Cardiac muscle cell (in vitro differentiated cells and primary cell): ENCODE data around the gene KLF6. TPM values are rescaled to one million over a fixed set of nuclear protein-coding genes. Genes with fewer than 3 reads are reported as not detected.
A peak's percentile ranks its signal among the peaks of the same experiment; 100 is the strongest.

Experiments used
- DNase-seq, 2 donors: peaks; one replicate each; pipeline versions ENCODE4 v3.0.0 to v3.0.0-alpha.2; 2010 to 2017; ENCODE audit warnings: low read depth in 1 of 2, low spot score in 1 of 2
- H3K27ac ChIP-seq: fragments of 200-600 bp; sonication (generic); 2 replicates; pipeline ENCODE4 v1.5.1; 2016
- H3K27me3 ChIP-seq: fragments of 200-600 bp; sonication (generic); 2 replicates; pipeline ENCODE4 v1.6.0; 2016; ENCODE audit warnings: control low read depth
- H3K36me3 ChIP-seq: fragments of 200-600 bp; sonication (generic); 2 replicates; pipeline ENCODE4 v1.5.1; 2016; ENCODE audit warnings: control low read depth
- H3K4me1 ChIP-seq: fragments of 200-600 bp; sonication (generic); 2 replicates; pipeline ENCODE4 v1.8.1; 2017; ENCODE audit warnings: low read depth, mild to moderate bottlenecking, mixed run types
- H3K4me3 ChIP-seq: fragments of 200-600 bp; sonication (generic); 2 replicates; pipeline ENCODE4 v1.5.1; 2016; ENCODE audit warnings: mild to moderate bottlenecking
- H3K9me3 ChIP-seq: fragments of 200-600 bp; sonication (generic); 2 replicates; pipeline ENCODE4 v1.5.1; 2017; ENCODE audit warnings: low read depth, mild to moderate bottlenecking, control low read depth
- polyA plus RNA-seq: library from polyadenylated mRNA; unstranded; fragments of >200 nt; fragmentation: Nextera tagmentation; extraction: Ambion mirVana; gene quantifications from 2 replicates; pipeline ENCODE4 v1.2.1, GENCODE V29; 2016
- total RNA-seq: library from RNA; depleted of rRNA; stranded (reverse); fragments of >200 nt; gene quantifications from 2 replicates; pipeline ENCODE4 v1.2.3, GENCODE V29; 2016
- TF ChIP-seq, protein P1 (sequence below): IDR thresholded peaks from 2 replicates; pipeline ENCODE4 v1.5.1; 2012; ENCODE audit warnings: low read depth, mild to moderate bottlenecking, low read length

Gene KLF6
- total and polyA plus RNA-seq, 2 experiments from 2014 or later, result 8.4 to 40.3 TPM

DNA sequence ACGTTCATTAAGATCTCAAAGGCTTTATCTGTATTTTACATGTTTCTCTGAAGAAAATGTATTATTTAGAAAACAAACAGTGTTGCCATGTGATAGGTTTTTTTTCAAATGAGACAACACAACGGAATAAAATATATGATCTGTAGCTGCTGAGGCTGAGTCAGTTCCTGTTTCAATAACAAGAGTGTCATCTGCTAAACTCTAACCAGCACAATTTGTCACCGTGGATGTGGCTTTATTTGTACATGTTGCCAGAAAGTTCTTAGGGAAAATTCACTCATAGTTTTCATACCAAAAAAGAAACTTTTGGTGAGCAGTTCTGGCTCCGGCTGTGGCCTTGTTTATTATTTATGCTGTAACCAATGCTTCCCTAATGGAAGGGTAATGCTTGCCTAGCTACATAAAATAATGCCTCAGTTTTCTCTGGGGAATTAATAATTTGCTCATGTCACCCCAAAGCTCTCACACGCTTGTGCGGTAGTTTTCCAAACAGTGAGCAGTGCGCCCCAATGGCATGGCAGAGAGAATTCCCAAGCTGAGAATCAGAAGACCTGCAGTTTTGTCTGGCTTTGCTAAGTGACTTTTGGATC lies 20.3 kb upstream of the KLF6 start:
- TF ChIP-seq, protein P1, sequence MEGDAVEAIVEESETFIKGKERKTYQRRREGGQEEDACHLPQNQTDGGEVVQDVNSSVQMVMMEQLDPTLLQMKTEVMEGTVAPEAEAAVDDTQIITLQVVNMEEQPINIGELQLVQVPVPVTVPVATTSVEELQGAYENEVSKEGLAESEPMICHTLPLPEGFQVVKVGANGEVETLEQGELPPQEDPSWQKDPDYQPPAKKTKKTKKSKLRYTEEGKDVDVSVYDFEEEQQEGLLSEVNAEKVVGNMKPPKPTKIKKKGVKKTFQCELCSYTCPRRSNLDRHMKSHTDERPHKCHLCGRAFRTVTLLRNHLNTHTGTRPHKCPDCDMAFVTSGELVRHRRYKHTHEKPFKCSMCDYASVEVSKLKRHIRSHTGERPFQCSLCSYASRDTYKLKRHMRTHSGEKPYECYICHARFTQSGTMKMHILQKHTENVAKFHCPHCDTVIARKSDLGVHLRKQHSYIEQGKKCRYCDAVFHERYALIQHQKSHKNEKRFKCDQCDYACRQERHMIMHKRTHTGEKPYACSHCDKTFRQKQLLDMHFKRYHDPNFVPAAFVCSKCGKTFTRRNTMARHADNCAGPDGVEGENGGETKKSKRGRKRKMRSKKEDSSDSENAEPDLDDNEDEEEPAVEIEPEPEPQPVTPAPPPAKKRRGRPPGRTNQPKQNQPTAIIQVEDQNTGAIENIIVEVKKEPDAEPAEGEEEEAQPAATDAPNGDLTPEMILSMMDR, result no peak
- H3K4me3 ChIP-seq, result no peak overlapping the region
- peak in 1 of 2 donors; percentile 71 for DNase-seq
- no peaks in the 10 kb centered on the region for H3K9me3 ChIP-seq
- peaks cover 38% of the 10 kb centered on the region for H3K4me1 ChIP-seq
- no peaks in the 10 kb centered on the region for H3K27me3 ChIP-seq
- no peaks in the 10 kb centered on the region for H3K36me3 ChIP-seq
- no peak overlapping the region for H3K27ac ChIP-seq

GRCh38 chr10:3803927-3804741 lies 19.1 kb upstream of the KLF6 start:
- H3K4me3 ChIP-seq, result no peak overlapping the region
- TF ChIP-seq, protein P1, result no peak
- no peaks in the 10 kb centered on the region for H3K9me3 ChIP-seq
- peak in 1 of 2 donors; percentile 45 for DNase-seq
- no peak overlapping the region for H3K27ac ChIP-seq
- no peaks in the 10 kb centered on the region for H3K27me3 ChIP-seq
- no peaks in the 10 kb centered on the region for H3K36me3 ChIP-seq
- H3K4me1 ChIP-seq, result peaks cover 38% of the 10 kb centered on the region

DNA sequence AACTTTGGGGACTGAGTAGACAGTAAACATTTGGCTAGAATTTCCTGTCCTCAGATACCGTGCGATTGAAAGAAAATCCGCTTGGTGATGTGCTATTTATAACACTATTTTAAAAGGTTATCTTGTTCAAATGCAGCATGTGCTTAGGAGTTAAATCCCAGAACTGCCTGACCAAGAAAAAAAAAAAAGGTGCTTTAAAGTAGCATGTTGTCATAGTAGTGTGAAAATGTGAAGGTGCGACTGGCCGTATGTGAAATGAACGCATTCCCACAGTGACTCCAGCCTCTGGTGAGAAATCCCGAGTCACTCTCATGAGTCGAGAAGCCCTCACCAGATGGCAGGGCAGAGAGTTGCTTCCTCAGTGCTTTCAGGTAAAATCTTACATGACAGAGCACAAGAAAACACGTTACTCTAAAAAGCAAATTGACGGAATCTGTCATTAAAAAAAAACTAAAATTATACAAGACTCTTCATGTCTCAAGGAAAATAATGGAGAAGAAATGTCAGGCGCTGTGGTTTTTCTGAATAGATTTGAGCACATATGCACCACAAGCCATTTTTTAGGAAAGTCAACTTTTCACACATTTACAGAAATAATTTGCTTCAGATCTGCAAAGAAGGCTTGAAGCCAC lies 18.4 kb upstream of the KLF6 start:
- Histone ChIP-seq H3K36me3 (no peaks in the 10 kb centered on the region), H3K27ac (no peak overlapping the region)

DNA sequence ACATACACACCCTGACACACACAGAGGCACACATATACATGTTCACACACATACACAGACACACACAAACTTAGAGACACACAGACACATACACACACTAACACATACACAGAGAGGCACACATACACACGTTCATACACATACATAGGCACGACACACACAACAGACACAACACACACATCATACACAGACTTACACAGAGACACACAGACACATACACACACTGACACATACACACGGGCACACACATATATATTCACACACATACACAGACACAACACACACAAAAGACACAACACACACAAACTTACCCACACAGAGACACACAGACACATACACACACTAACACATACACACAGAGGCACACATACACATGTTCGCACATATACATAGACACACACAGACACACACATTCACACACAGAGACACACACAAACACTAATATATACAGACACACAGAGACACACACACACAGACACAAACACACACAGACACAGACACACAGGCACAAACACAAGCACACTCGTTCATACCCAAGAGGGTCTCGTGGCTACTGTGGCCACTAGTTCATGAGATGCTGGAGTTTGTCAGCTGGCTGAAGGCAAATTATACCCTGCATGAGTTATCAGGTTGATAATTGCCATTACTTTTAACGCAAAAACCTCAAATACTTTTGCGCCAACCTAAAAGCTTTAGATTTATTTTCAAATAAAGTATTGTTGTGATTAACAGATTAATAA lies 17.7 kb upstream of the KLF6 start:
- no peaks in the 10 kb centered on the region for H3K27me3 ChIP-seq
- H3K9me3 ChIP-seq, result no peaks in the 10 kb centered on the region
- TF ChIP-seq, protein P1, result no peak
- no peak overlapping the region for H3K27ac ChIP-seq
- H3K4me1 ChIP-seq, result peaks cover 29% of the 10 kb centered on the region
- no peak overlapping the region for H3K4me3 ChIP-seq
- H3K36me3 ChIP-seq, result no peaks in the 10 kb centered on the region
- no peak for DNase-seq

More for the DNA sequence above, 18.4 kb upstream of the KLF6 start:
- Histone ChIP-seq H3K9me3 (no peaks in the 10 kb centered on the region), H3K4me1 (peaks cover 36% of the 10 kb centered on the region), H3K4me3 (no peak overlapping the region), H3K27me3 (no peaks in the 10 kb centered on the region)
- TF ChIP-seq, protein P1, result peak; percentile 3
- peak in 1 of 2 donors; percentile 46 for DNase-seq

DNA sequence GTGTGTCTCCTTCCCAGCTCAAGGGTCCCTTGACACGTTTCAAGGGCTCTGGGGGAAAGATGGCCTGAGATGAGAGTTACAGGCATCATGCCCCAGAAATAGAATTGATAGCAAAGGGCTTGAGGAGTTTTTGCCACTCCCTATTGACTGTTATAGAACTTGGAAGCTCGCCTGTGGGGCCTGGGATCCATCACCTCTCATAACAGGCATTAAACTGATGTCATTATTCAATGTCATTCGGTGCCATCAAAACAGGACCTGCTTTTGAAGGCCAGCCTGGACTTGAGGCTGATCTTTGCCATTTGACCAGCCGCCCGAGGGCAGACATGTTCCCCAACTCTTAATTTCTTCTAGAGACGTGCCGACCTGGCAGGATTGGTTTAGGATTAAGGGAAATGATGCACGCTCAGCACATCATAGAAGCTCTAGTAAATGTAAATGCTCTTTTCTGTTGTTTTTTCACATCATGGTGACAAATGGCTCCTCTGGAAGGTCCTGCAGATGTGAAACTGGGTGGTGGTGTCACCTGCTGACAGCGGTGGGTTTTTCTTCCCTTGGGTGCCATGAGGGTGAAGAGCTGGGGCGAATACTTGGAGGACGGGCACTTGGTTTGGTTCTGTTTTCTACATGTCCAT lies 16.7 kb upstream of the KLF6 start:
- no peaks in the 10 kb centered on the region for H3K36me3 ChIP-seq
- H3K27ac ChIP-seq, result peak overlapping the region; percentile 10
- peaks cover 28% of the 10 kb centered on the region for H3K4me1 ChIP-seq
- H3K9me3 ChIP-seq, result no peaks in the 10 kb centered on the region
- DNase-seq, result no peak
- TF ChIP-seq, protein P1, result no peak
- no peak overlapping the region for H3K4me3 ChIP-seq
- no peaks in the 10 kb centered on the region for H3K27me3 ChIP-seq
